GM12878 (cell line): ENCODE results near the gene NPAS2. TPM values are rescaled to one million over a fixed set of nuclear protein-coding genes. Genes with fewer than 3 reads are reported as not detected.

ENCODE experiments used
- ETV6 ChIP-seq, 2 experiments: fragments of 450-650 bp in 1 of 2; IDR thresholded peaks in 1 of 2; conservative IDR thresholded peaks in 1 of 2; 2 replicates each; pipeline ENCODE4 v1.6.1; 2014; ENCODE audit warnings: antibody characterized with exemption in 1 of 2, borderline replicate concordance in 1 of 2, low read depth in 1 of 2, mild to moderate bottlenecking in 1 of 2, moderate library complexity in 1 of 2
- HDAC2 ChIP-seq: fragments of 200-600 bp; sonication (generic); IDR thresholded peaks from 2 replicates; pipeline ENCODE4 v1.6.1; 2017
- IKZF1 ChIP-seq: fragments of 450-650 bp; conservative IDR thresholded peaks from 2 replicates; pipeline ENCODE4 v1.6.1; 2017; ENCODE audit warnings: antibody characterized with exemption, mild to moderate bottlenecking
- KLF5 ChIP-seq: fragments of 450-650 bp; IDR thresholded peaks from 2 replicates; pipeline ENCODE4 v1.6.1; 2014; ENCODE audit warnings: mild to moderate bottlenecking; ENCODE audit not compliant: partially characterized antibody
- MXI1 ChIP-seq: fragments of 150-350 bp; IDR thresholded peaks from 2 replicates; pipeline ENCODE4 v1.6.1; 2011; ENCODE audit warnings: low read depth, mild to moderate bottlenecking, inconsistent platforms, low read length, improper control_type of control experiment
- NRF1 ChIP-seq: conservative IDR thresholded peaks from 2 replicates; pipeline ENCODE4 v1.6.1; 2011; ENCODE audit warnings: mild to moderate bottlenecking, low read depth, low read length, improper control_type of control experiment
- RUNX3 ChIP-seq: IDR thresholded peaks from 2 replicates; pipeline ENCODE4 v1.6.1; 2012; ENCODE audit warnings: low read length, inconsistent platforms
- SPI1 ChIP-seq: IDR thresholded peaks from 2 replicates; pipeline ENCODE4 v1.6.1; 2011; ENCODE audit warnings: low read depth, mild to moderate bottlenecking, low read length, moderate library complexity, borderline replicate concordance; ENCODE audit not compliant: insufficient read depth
- STAT1 ChIP-seq: fragments of 450-650 bp; conservative IDR thresholded peaks from 2 replicates; pipeline ENCODE4 v1.6.1; 2014; ENCODE audit warnings: antibody characterized with exemption, mild to moderate bottlenecking
- SUPT20H ChIP-seq: IDR thresholded peaks from 2 replicates; pipeline ENCODE4 v1.6.1; 2011; ENCODE audit warnings: low read depth, mild to moderate bottlenecking, low read length, moderate library complexity, borderline replicate concordance; ENCODE audit not compliant: control insufficient read depth
- WRNIP1 ChIP-seq: IDR thresholded peaks from 2 replicates; pipeline ENCODE4 v1.6.1; 2011; ENCODE audit warnings: low read depth, low read length, improper control_type of control experiment, borderline replicate concordance
- polyA plus RNA-seq, 11 experiments: library from polyadenylated mRNA; depleted of rRNA in 4 of 11; unstranded in 6 of 11; stranded (reverse) in 5 of 11; fragments of >200 nt; fragmentation: Nextera tagmentation in 4 of 11; fragmentation: Illumina TruSeq in 1 of 11; extraction: Ambion mirVana in 4 of 11; extraction: Trizol in 1 of 11; gene quantifications; 1 replicate in 1 of 11; 2 replicates in 10 of 11; pipeline versions ENCODE4 v1.2.1 to v1.2.3, GENCODE V29; 2011 to 2016; ENCODE audit warnings: inconsistent platforms in 2 of 11, missing spikeins in 2 of 11, low read depth in 1 of 11
- total RNA-seq, 4 experiments: library from RNA; depleted of rRNA in 3 of 4; stranded (reverse); fragments of >200 nt in 3 of 4; fragmentation: Illumina TruSeq in 1 of 4; extraction: Trizol in 1 of 4; gene quantifications; 2 replicates each; pipeline versions ENCODE4 v1.2.1 to v1.2.3, GENCODE V29; 2013 to 2021
- TF ChIP-seq, protein P1 (sequence below): IDR thresholded peaks from 2 replicates; pipeline ENCODE4 v1.6.1; 2012; ENCODE audit warnings: low read length, inconsistent platforms
- TF ChIP-seq, protein P2 (sequence below): fragments of 450-650 bp; IDR thresholded peaks from 2 replicates; pipeline ENCODE4 v1.6.1; 2017; ENCODE audit warnings: low read depth, mild to moderate bottlenecking, moderate library complexity
- TF ChIP-seq, protein P3 (sequence below): IDR thresholded peaks from 2 replicates; pipeline ENCODE4 v1.6.1; 2011; ENCODE audit warnings: mild to moderate bottlenecking, low read depth, low read length, moderate library complexity; ENCODE audit not compliant: insufficient replicate concordance
- TF ChIP-seq, protein P4 (sequence below): fragments of 450-650 bp; IDR thresholded peaks from 2 replicates; pipeline ENCODE4 v1.6.1; 2018; ENCODE audit warnings: borderline replicate concordance, mild to moderate bottlenecking; ENCODE audit not compliant: partially characterized antibody
- TF ChIP-seq, protein P5 (sequence below): fragments of 450-650 bp; formaldehyde crosslinking; IDR thresholded peaks from 2 replicates; pipeline ENCODE4 v1.4.0; 2020; ENCODE audit warnings: mild to moderate bottlenecking, moderate library complexity

NPAS2 gene
- total and polyA plus RNA-seq, 10 of the 15 experiments (the other 5 are each of a cell fraction or from before 2014, with no cell fraction given): 0.08 TPM; not detected in 9

DNA sequence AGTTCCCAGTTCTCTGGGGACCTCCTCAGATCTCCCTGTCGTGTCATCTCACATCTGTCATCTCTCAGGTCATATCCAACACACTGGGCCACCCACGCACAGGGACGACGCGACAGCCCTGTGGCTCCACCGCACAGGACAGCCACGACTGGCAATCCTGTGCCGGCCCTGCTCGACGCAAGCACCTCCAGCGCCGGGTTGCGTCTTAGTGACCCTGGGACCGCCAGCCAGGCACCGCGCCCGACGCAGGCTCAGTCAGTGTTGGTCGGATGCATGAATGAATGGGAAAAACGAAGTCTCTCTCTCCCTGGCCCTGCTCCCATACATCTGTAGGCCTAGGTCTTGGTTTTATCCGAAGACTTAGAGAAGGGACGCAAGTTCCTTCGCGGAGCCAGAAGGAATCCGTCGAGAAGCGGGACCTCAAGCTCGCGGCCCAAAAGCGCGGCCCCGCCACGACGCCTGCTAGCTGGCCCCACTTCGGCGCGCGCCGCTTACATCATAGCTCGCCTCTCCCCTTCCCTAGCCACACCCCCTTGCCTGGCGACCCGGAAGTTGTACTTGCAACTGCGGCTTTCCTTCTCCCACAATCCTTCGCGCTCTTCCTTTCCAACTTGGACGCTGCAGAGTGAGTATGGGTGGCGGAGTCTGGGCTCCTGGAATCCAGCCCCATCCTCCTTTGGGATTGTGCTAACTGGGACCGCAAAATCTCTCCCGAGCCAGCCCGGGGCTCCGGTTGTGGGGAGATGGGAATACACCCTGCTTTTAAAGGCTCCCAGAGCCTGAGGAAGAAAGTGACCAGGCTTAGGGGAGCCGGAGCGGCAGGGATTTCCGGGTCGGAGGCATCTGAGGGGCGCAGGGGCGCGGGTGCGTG, 182.0 kb downstream of the NPAS2 start, which contains the start of gene RPL31 (continued):
- TF ChIP-seq, protein P1, sequence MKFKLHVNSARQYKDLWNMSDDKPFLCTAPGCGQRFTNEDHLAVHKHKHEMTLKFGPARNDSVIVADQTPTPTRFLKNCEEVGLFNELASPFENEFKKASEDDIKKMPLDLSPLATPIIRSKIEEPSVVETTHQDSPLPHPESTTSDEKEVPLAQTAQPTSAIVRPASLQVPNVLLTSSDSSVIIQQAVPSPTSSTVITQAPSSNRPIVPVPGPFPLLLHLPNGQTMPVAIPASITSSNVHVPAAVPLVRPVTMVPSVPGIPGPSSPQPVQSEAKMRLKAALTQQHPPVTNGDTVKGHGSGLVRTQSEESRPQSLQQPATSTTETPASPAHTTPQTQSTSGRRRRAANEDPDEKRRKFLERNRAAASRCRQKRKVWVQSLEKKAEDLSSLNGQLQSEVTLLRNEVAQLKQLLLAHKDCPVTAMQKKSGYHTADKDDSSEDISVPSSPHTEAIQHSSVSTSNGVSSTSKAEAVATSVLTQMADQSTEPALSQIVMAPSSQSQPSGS: peak; percentile 61; the same call in 1 of the 2 replicates
- TF ChIP-seq KLF5 (peak; percentile 90), ETV6 (conservative IDR thresholded peaks at IDR 0.05 in 1 of 2, IDR thresholded peaks at IDR 0.05 in 1 of 2; ENCODE audit: borderline replicate concordance in 1 of 2, low read depth in 1 of 2) (peak in 1 of 2 experiments; percentile 46; a peak in 1 of 4 replicates), SPI1 (no peak; the same call in 1 of the 2 replicates), WRNIP1 (no peak; the same call in 1 of the 2 replicates), RUNX3 (peak; percentile 91), NRF1 (no peak), SUPT20H (no peak), MXI1 (peak; percentile 67), IKZF1 (peak; percentile 90), HDAC2 (0 out of 2 replicates have a peak, but pooled peaks have one; percentile 55), STAT1 (no peak)
- TF ChIP-seq, protein P2, sequence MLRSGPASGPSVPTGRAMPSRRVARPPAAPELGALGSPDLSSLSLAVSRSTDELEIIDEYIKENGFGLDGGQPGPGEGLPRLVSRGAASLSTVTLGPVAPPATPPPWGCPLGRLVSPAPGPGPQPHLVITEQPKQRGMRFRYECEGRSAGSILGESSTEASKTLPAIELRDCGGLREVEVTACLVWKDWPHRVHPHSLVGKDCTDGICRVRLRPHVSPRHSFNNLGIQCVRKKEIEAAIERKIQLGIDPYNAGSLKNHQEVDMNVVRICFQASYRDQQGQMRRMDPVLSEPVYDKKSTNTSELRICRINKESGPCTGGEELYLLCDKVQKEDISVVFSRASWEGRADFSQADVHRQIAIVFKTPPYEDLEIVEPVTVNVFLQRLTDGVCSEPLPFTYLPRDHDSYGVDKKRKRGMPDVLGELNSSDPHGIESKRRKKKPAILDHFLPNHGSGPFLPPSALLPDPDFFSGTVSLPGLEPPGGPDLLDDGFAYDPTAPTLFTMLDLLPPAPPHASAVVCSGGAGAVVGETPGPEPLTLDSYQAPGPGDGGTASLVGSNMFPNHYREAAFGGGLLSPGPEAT: peak; percentile 81; the same call in 1 of the 2 replicates
- TF ChIP-seq, protein P3, sequence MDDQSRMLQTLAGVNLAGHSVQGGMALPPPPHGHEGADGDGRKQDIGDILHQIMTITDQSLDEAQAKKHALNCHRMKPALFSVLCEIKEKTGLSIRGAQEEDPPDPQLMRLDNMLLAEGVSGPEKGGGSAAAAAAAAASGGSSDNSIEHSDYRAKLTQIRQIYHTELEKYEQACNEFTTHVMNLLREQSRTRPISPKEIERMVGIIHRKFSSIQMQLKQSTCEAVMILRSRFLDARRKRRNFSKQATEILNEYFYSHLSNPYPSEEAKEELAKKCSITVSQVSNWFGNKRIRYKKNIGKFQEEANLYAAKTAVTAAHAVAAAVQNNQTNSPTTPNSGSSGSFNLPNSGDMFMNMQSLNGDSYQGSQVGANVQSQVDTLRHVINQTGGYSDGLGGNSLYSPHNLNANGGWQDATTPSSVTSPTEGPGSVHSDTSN: no peak
- TF ChIP-seq, protein P4, sequence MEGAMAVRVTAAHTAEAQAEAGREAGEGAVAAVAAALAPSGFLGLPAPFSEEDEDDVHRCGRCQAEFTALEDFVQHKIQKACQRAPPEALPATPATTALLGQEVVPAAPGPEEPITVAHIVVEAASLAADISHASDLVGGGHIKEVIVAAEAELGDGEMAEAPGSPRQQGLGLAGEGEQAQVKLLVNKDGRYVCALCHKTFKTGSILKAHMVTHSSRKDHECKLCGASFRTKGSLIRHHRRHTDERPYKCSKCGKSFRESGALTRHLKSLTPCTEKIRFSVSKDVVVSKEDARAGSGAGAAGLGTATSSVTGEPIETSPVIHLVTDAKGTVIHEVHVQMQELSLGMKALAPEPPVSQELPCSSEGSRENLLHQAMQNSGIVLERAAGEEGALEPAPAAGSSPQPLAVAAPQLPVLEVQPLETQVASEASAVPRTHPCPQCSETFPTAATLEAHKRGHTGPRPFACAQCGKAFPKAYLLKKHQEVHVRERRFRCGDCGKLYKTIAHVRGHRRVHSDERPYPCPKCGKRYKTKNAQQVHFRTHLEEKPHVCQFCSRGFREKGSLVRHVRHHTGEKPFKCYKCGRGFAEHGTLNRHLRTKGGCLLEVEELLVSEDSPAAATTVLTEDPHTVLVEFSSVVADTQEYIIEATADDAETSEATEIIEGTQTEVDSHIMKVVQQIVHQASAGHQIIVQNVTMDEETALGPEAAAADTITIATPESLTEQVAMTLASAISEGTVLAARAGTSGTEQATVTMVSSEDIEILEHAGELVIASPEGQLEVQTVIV: peak; percentile 59
- TF ChIP-seq, protein P5, sequence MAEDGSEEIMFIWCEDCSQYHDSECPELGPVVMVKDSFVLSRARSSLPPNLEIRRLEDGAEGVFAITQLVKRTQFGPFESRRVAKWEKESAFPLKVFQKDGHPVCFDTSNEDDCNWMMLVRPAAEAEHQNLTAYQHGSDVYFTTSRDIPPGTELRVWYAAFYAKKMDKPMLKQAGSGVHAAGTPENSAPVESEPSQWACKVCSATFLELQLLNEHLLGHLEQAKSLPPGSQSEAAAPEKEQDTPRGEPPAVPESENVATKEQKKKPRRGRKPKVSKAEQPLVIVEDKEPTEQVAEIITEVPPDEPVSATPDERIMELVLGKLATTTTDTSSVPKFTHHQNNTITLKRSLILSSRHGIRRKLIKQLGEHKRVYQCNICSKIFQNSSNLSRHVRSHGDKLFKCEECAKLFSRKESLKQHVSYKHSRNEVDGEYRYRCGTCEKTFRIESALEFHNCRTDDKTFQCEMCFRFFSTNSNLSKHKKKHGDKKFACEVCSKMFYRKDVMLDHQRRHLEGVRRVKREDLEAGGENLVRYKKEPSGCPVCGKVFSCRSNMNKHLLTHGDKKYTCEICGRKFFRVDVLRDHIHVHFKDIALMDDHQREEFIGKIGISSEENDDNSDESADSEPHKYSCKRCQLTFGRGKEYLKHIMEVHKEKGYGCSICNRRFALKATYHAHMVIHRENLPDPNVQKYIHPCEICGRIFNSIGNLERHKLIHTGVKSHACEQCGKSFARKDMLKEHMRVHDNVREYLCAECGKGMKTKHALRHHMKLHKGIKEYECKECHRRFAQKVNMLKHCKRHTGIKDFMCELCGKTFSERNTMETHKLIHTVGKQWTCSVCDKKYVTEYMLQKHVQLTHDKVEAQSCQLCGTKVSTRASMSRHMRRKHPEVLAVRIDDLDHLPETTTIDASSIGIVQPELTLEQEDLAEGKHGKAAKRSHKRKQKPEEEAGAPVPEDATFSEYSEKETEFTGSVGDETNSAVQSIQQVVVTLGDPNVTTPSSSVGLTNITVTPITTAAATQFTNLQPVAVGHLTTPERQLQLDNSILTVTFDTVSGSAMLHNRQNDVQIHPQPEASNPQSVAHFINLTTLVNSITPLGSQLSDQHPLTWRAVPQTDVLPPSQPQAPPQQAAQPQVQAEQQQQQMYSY (CRISPR knock-in tag): no peak
